K562 (cell line): ENCODE results near the gene MEX3A. TPM values are rescaled to one million over a fixed set of nuclear protein-coding genes. Genes with fewer than 3 reads are reported as not detected.
A peak's percentile ranks its signal among the peaks of the same experiment; 100 is the strongest.

ENCODE experiments used
- CHD1 ChIP-seq: fragments of 200-600 bp; sonication (generic); IDR thresholded peaks from one replicate; pipeline ENCODE4 v1.6.1; 2012; ENCODE audit warnings: mild to moderate bottlenecking, moderate library complexity, low read length, inconsistent platforms
- CREB5 ChIP-seq: fragments of 250-450 bp; sonication (Bioruptor Pico); IDR thresholded peaks from 2 replicates; pipeline ENCODE4 v1.5.0; 2020; ENCODE audit warnings: mild to moderate bottlenecking
- ETV6 ChIP-seq, 3 experiments: fragments of 150-350 bp in 1 of 3; sonication (generic) in 1 of 3; formaldehyde crosslinking in 1 of 3; IDR thresholded peaks; 2 replicates each; pipeline versions ENCODE4 v1.6.1 to v1.8.0; 2014 to 2022; ENCODE audit warnings: borderline replicate concordance in 2 of 3, low read depth in 2 of 3, antibody characterized with exemption in 1 of 3, low read length in 1 of 3, mild to moderate bottlenecking in 1 of 3, missing genetic modification reagents in 1 of 3
- GATAD2A ChIP-seq: fragments of 450-650 bp; IDR thresholded peaks from 2 replicates; pipeline ENCODE4 v1.6.1; 2017
- MAFK ChIP-seq: IDR thresholded peaks from 2 replicates; pipeline ENCODE4 v1.6.1; 2011; ENCODE audit warnings: low read length, improper control_type of control experiment
- MXI1 ChIP-seq: IDR thresholded peaks from 2 replicates; pipeline ENCODE4 v1.6.1; 2011; ENCODE audit warnings: low read depth, mild to moderate bottlenecking, improper control_type of control experiment, low read length
- MYC ChIP-seq, 2 experiments: fragments of 250-450 bp in 1 of 2; sonication (Bioruptor Pico) in 1 of 2; IDR thresholded peaks; 2 replicates each; pipeline versions ENCODE4 v1.5.1 to v1.6.1; 2012 to 2021; ENCODE audit warnings: low read depth in 2 of 2, borderline replicate concordance in 1 of 2, improper control_type of control experiment in 1 of 2, low read length in 1 of 2, mild to moderate bottlenecking in 1 of 2, moderate library complexity in 1 of 2
- NONO ChIP-seq, 2 experiments: fragments of 200-400 bp in 1 of 2; fragments of 450-650 bp in 1 of 2; formaldehyde crosslinking in 1 of 2; IDR thresholded peaks; 2 replicates each; pipeline ENCODE4 v1.6.1; 2017; ENCODE audit warnings: low read depth in 2 of 2, mild to moderate bottlenecking in 2 of 2, moderate library complexity in 2 of 2, low read length in 1 of 2
- NUFIP1 ChIP-seq: fragments of 450-650 bp; IDR thresholded peaks from 2 replicates; pipeline ENCODE4 v1.6.1; 2018; ENCODE audit not compliant: partially characterized antibody
- RNF219 ChIP-seq: fragments of 250-450 bp; sonication (Bioruptor Pico); IDR thresholded peaks from 2 replicates; pipeline ENCODE4 v1.5.0; 2022; ENCODE audit warnings: mild to moderate bottlenecking
- SAFB ChIP-seq: fragments of 200-400 bp; formaldehyde crosslinking; IDR thresholded peaks from 2 replicates; pipeline ENCODE4 v1.6.1; 2017; ENCODE audit warnings: low read depth, low read length, borderline replicate concordance
- SETDB1 ChIP-seq: IDR thresholded peaks from one replicate; pipeline ENCODE4 v1.6.1; 2012; ENCODE audit warnings: low read length, control low read depth, inconsistent platforms
- SPI1 ChIP-seq: IDR thresholded peaks from 2 replicates; pipeline ENCODE4 v1.6.1; 2011; ENCODE audit warnings: low read depth, low read length, control low read depth, borderline replicate concordance
- SRSF1 ChIP-seq: fragments of 200-400 bp; formaldehyde crosslinking; IDR thresholded peaks from 2 replicates; pipeline ENCODE4 v1.6.1; 2017; ENCODE audit warnings: mild to moderate bottlenecking, low read depth, low read length, moderate library complexity
- TBL1XR1 ChIP-seq, 2 experiments: IDR thresholded peaks; 2 replicates each; pipeline ENCODE4 v1.6.1; 2012; ENCODE audit warnings: improper control_type of control experiment in 2 of 2, low read length in 2 of 2, mild to moderate bottlenecking in 1 of 2
- ZMIZ1 ChIP-seq, 2 experiments: fragments of 150-350 bp in 1 of 2; IDR thresholded peaks; 2 replicates each; pipeline ENCODE4 v1.6.1; 2012 to 2016; ENCODE audit warnings: low read depth in 2 of 2, low read length in 2 of 2, mild to moderate bottlenecking in 1 of 2, moderate library complexity in 1 of 2
- ZNF174 ChIP-seq: fragments of 250-450 bp; sonication (Bioruptor Pico); IDR thresholded peaks from 2 replicates; pipeline ENCODE4 v1.4.0; 2020; ENCODE audit warnings: mild to moderate bottlenecking
- ZNF408 ChIP-seq: fragments of 250-450 bp; sonication (Bioruptor Pico); IDR thresholded peaks from 2 replicates; pipeline ENCODE4 v1.4.0; 2020; ENCODE audit warnings: low read depth, mild to moderate bottlenecking, moderate library complexity
- ZNF561 ChIP-seq: fragments of 450-650 bp; formaldehyde crosslinking; conservative IDR thresholded peaks from 2 replicates; pipeline ENCODE4 v1.4.0; 2020; ENCODE audit warnings: mild to moderate bottlenecking, moderate library complexity
- polyA plus RNA-seq, 8 experiments: library from polyadenylated mRNA; depleted of rRNA in 4 of 8; stranded (reverse) in 5 of 8; unstranded in 3 of 8; fragments of >200 nt; fragmentation: Nextera tagmentation in 2 of 8; fragmentation: Illumina TruSeq in 1 of 8; extraction: Ambion mirVana in 2 of 8; extraction: Trizol in 1 of 8; gene quantifications; 2 replicates each; pipeline versions ENCODE4 v1.2.1 to v1.2.3, GENCODE V29; 2011 to 2014; ENCODE audit warnings: inconsistent platforms in 1 of 8, missing spikeins in 1 of 8
- total RNA-seq, 7 experiments: library from RNA; depleted of rRNA in 6 of 7; stranded (reverse); fragments of >200 nt in 6 of 7; fragmentation: Illumina TruSeq in 2 of 7; extraction: Trizol in 2 of 7; gene quantifications; 2 replicates each; pipeline versions ENCODE4 v1.2.1 to v1.2.3, GENCODE V29; 2011 to 2021; ENCODE audit warnings: low replicate concordance in 1 of 7

MEX3A gene
- total and polyA plus RNA-seq, 9 of the 15 experiments (the other 6 are each of a cell fraction or from before 2014, with no cell fraction given), result 0.36 to 13.7 (median 5.2) TPM

GRCh38 chr1:156129687-156130577 is 47.7 kb upstream of the MEX3A start (continued):
- TF ChIP-seq MYC (IDR thresholded peaks at IDR 0.05; ENCODE audit: low read depth, low read length) (peak; percentile 25; the same call in 1 of the 2 replicates), MYC (CRISPR knock-in tag; IDR thresholded peaks at IDR 0.05; ENCODE audit: borderline replicate concordance, low read depth) (no peak), SPI1 (peak; percentile 13; the same call in 1 of the 2 replicates), ZMIZ1 (IDR thresholded peaks at IDR 0.05; ENCODE audit: low read depth in 2 of 2, low read length in 2 of 2) (no peak), NONO (IDR thresholded peaks at IDR 0.05; ENCODE audit: low read depth in 2 of 2, low read length in 1 of 2) (no peak), TBL1XR1 (IDR thresholded peaks at IDR 0.05; ENCODE audit: low read length in 2 of 2) (no peak), ZNF408 (CRISPR knock-in tag) (no peak), ZNF174 (no peak), MAFK (peak; percentile 12; the same call in 1 of the 2 replicates), CREB5 (CRISPR knock-in tag) (no peak), MXI1 (no peak), RNF219 (CRISPR knock-in tag) (no peak), ZNF561 (CRISPR knock-in tag) (no peak), ETV6 (IDR thresholded peaks at IDR 0.05; ENCODE audit: borderline replicate concordance in 1 of 2, low read depth in 2 of 2, low read length in 1 of 2) (no peak), ETV6 (CRISPR knock-in tag; IDR thresholded peaks at IDR 0.05; ENCODE audit: borderline replicate concordance) (no peak), SRSF1 (no peak), CHD1 (no peak), SAFB (no peak), SETDB1 (no peak), GATAD2A (0 out of 2 replicates have a peak, but pooled peaks have one; percentile 55), NUFIP1 (no peak)
